ENCODE results near the gene NTRK2. TPM values are rescaled to one million over a fixed set of nuclear protein-coding genes. Genes with fewer than 3 reads are reported as not detected.

NTRK2 gene
- total and polyA plus RNA-seq, 12 donors = 0.43 to 5.6 (median 2.1) TPM

GRCh38 chr9:84857211-84857610 lies 187.7 kb downstream of the NTRK2 start:
- intact Hi-C loops (cut with DNase I) = no loop called here
- Histone ChIP-seq H3K4me3 (no peak overlapping the region), H3K36me3 (replicated peaks in 1 of 2) (no peaks in the 10 kb centered on the region), H3K27ac (no peak overlapping the region), H3K27me3 (no peaks in the 10 kb centered on the region), H3K4me1 (replicated peaks in 1 of 2) (no peaks in the 10 kb centered on the region), H3K9me3 (replicated peaks in 1 of 3) (no peaks in the 10 kb centered on the region)
- no peak for DNase-seq
- WGBS, 4 donors = 16 to 41% (median 38%) methylated on average over 1 of the region's 1 CpG
- TF ChIP-seq CTCF (IDR thresholded peaks at IDR 0.05) (no peak), POLR2A (IDR thresholded peaks at IDR 0.05) (no peak)

- no peak overlapping the region for H3K4me3 ChIP-seq
- no peaks in the 10 kb centered on the region for H3K4me1 ChIP-seq (replicated peaks in 1 of 2)
- no peak overlapping the region for H3K27ac ChIP-seq
- no peaks in the 10 kb centered on the region for H3K27me3 ChIP-seq
- intact Hi-C loops (cut with DNase I) = no loop called here
- no peak for DNase-seq
- 67 to 75% (median 73%) methylated on average over 6 of the region's 6 CpGs for WGBS, 4 donors
- no peaks in the 10 kb centered on the region for H3K36me3 ChIP-seq (replicated peaks in 1 of 2)
- TF ChIP-seq CTCF (IDR thresholded peaks at IDR 0.05) (no peak), POLR2A (IDR thresholded peaks at IDR 0.05) (no peak)
- H3K9me3 ChIP-seq (replicated peaks in 1 of 3) = no peaks in the 10 kb centered on the region
Observed at GRCh38 chr9:84858364-84858763, 188.8 kb downstream of the NTRK2 start.

DNA sequence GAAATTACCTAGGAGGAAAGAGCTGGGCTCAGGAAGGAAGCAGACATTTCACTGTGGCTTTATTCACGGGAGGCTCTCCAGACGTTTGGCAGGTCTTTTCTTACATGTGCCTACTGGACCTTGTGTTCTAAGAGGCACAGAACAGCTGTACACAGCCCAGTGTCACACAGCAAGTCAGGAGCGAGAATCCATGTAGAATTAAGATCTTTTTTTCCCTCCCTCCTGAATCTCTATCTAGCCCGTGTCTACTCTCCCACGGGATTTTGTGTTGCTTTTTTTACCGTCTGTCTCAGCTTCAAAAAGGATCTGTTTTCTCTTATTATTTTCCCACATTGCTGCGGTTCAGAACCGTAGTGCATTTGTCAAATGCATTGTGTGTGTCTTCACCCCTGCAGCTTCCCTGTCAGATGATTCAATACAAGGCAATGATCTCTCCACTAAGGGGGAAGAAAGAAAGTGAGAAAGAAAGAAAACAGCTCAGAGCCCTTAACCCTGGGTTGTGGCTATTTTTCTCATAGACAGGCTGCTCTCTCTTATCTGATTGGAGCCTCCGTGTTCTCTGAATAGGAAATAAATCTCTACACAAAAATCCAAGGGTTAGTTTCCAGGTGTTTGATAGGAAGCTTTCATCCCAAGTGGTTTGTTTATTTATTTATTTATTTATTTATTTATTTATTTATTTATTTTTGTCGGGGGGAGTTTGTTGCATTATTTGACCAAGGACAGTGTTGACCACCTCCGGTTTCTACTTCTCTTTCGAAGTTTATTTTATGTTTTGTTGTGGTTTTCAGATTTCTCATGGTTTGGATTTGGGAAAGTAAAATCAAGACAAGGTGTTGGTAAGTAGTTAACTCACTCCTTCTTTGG lies 191.0 kb downstream of the NTRK2 start:
- Histone ChIP-seq H3K36me3 (replicated peaks in 1 of 2) (no peaks in the 10 kb centered on the region), H3K4me1 (replicated peaks in 1 of 2) (no peaks in the 10 kb centered on the region), H3K9me3 (replicated peaks in 1 of 3) (no peaks in the 10 kb centered on the region), H3K27me3 (no peaks in the 10 kb centered on the region), H3K27ac (no peak overlapping the region), H3K4me3 (no peak overlapping the region)
- intact Hi-C loops (cut with DNase I) = no loop called here
- no peak for TF ChIP-seq CTCF (IDR thresholded peaks at IDR 0.05)
- TF ChIP-seq POLR2A (IDR thresholded peaks at IDR 0.05) = no peak
- 47 to 53% (median 50%) methylated on average over 12 of the region's 12 CpGs for WGBS, 4 donors
- no peak for DNase-seq

DNA sequence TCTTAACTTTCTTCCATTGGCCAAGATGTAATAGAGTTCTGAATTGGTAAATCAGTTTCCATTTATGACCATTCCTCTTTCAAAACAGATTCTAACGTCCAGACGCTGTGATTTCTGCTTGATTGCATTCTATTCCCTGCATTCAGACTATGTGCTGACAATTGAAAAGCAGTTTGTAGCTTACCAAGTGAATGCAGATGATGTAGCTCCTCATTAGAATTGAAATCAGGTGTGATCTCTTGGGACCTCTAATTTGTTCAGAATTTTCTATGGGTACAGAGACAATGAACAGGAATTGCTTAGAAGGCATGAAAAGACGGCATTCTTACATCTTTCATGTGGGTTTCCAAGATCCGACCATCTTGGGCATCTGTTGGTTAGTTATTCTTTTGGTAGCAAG lies 191.9 kb downstream of the NTRK2 start:
- intact Hi-C loops (cut with DNase I) = no loop called here
- no peak overlapping the region for H3K4me3 ChIP-seq
- no peaks in the 10 kb centered on the region for H3K9me3 ChIP-seq (replicated peaks in 1 of 3)
- no peak for DNase-seq
- 74 to 84% (median 81%) methylated on average over 4 of the region's 4 CpGs for WGBS, 4 donors
- H3K36me3 ChIP-seq (replicated peaks in 1 of 2) = no peaks in the 10 kb centered on the region
- no peak overlapping the region for H3K27ac ChIP-seq
- no peaks in the 10 kb centered on the region for H3K4me1 ChIP-seq (replicated peaks in 1 of 2)
- no peaks in the 10 kb centered on the region for H3K27me3 ChIP-seq
- TF ChIP-seq POLR2A (IDR thresholded peaks at IDR 0.05) (no peak), CTCF (IDR thresholded peaks at IDR 0.05) (no peak)
